ENCODE data around the gene SYNDIG1.

Gene SYNDIG1

DNA sequence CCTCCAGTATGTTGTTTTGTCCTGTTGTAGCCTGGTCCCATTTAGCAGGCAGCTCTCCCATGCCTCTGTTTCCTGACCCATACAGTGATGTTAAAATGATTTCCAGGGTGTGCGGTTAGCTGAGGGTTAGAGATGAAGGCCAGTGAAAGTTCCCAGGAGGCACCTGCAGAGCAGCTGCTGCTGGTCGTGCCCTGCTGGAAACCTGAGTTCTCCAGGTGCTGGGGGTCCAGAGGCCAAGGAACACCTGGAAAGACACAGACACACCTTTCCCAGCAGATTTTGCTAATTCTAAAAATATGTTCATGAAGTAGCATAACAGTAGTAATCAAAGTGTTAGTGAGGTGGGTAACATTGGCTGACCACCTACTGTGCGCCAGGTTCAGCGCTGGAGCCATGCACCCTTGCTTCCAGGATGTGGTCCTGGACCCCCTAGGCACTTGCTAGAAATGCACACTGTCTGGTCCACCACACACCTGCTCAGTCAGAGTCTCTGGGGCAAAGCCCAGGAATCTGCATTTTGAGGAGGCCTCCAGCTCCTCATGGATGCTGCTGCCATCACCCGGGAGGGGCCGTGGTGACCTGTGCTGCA is 118.7 kb downstream of the SYNDIG1 start:
- DNase-seq, result no peak

DNA sequence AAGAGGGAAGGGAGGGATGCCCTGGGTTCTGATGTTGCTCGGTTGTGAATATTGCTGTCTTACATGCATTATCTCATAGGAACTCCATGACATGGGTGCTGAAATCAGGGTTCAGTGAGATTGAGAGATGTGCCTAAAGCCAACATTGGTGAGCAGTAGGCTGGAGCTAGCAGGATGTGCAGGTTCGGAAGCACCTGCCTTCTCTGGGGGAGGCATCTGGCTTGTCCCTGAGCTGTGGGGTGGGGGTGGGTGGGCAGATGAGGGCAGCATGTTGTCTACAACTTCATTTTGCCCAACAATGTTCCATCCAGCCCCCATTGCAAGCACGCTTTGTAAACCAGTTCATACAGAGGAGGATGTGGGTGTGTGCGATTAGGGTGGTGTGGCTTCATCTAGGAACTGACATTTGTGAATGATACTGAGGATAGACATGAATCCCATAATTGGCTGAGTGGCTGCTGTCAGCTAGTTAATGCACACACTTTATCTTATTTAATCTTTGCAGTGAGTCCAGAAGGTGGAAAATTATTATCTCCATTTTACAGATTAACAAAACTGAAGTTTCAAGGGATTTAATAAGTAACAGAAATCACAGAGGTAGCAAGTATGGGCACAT is 119.4 kb downstream of the SYNDIG1 start:
- no peak for DNase-seq

DNA sequence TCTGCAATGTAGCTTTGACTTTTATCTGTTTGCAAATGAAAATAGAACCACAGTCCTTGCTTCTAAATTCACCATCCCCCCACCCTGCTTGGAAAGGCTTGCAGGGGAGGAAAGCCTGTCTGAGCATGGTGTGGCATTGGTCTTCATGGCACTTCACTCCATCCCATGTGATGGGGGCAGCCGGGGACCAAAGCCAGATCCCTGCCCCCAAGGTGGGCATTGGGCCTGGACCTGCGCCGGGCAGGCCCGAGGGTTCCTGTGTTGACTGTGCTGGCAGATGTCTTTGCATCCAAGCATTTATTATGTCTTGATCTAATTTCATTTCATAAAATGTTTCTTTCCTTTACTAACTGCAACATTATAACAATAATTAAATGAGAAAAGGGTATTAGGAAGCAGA is 120.0 kb downstream of the SYNDIG1 start:
- no peak for DNase-seq

DNA sequence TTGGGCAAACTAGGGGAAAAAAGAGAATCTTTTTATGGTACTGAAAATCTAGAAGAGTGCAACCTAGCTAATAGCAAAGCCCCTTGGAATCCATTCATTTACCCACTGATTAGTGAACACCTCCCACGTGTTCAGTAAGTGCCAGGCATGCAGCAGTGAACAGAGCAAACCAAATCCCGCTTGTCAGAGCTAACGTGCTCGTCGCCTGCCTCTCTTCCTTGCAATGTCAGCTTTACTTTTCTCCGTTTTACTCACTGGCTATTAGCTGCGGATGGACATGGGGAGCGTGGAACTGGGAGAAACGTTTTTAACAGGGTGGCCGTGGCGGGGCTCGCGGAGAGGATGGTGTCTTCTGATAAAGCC is 120.4 kb downstream of the SYNDIG1 start:
- no peak for DNase-seq

DNA sequence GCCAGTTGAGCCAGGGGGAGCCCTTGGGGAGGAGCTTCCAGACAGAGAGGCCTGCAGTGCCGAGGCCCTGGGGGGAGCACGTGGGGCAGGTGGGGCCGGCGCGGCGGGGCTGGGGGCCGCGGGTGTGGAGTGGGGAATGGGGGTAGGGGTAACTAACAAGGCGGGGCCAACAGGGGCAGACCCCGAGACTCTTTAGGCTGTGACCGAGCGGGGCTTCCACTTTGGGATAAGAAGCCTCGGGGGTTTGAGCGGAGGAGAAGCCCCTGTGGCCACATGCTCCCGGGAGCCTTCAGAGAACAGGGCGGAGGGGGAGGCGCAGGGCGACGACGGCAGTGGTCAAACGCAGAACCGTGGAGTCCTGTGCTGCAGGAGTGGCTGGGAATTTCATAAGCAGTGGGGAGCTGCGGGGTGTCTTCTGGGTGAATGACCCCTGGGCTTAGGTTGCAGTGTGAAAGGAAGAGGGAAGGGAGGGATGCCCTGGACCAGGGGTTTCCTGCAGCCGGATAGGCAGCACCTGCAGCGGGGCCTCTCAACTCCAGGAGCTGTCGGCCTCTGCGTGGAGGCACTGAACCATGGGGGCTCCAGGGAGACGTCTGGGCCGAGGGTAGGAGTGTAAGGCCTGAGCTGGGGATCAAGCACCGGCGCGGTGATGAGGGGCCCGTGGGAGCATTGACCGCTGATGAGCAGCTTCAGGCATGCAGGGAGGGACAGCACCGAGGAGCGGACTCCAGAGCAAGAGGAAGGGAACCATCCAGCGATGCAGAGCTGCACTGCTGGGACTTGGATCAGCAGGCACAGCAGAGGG is 121.0 kb downstream of the SYNDIG1 start:
- DNase-seq, result no peak

DNA sequence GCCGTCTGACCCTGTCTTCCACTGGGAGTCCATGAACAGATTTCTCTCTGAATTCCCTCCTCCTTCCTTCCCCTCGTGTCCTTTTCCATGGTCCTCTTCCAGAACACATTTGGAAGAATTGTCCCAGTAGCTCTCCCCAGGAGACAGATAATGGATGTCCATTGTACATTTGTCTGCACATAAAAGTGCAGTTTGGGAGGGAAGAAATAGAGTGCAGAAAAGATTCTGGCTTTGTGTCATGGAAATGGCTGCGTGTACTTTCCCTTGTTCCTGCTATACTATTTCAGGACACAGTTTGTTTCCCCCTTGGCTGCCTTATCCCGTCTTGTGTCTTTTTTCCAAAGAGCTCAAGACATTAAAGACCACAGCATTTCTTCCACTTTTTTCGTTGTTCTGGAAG is 127.6 kb downstream of the SYNDIG1 start:
- DNase-seq, result no peak

DNA sequence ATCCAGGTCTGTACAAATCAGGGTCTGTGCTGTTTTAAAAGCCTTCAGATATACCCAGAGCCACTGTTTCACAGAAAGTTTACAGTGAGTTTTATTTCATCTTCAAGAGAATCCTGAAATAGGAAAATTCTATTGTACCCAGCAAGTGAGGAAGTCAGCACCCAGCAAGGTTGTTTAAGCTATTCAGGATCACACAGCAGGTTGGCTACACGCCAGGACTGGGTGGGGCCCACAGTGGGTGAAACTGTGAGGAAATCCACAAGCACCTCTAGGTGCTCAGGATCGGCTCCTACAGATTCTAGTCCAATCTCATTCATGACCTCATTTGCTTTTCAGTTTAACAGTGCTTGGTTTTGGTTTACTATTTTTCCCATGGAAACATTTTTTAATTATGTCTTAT is 128.9 kb downstream of the SYNDIG1 start:
- no peak for DNase-seq

DNA sequence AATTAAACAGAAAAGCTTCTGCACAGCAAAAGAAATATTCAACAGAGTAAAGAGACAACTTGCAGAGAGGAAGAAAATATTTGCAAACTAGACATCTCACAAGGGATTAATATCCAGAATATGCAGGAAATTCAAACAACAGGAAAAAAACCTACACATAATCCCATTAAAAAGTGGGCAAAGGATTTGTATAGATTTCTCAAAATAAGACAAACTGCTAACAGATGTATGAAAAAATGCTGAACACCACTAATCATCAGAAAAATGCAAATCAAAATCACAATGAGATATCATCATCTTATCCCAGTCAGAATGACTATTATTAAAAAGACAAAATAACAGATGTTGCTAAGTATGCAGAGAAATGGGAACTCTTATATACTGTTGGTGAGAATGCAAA is 129.6 kb downstream of the SYNDIG1 start:
- DNase-seq, result no peak

DNA sequence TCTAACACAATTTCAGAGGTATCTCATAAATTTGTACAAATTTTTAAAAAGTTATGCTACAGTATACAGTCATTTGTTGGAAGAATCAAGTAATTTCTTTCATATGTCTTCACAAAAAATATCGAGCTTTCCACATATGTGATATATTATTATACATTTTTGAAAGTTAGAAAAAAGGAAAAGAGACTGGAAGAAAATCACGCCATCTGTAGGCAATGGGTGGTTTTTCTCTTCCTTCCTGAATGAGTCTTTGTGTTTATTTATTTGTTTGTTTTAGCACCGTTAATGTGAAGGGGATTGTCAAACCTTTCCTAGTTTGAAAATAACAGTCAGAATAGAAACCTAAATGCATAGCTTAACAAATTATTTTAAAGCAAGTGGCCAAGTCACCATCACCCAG is 130.6 kb downstream of the SYNDIG1 start:
- DNase-seq, result no peak

DNA sequence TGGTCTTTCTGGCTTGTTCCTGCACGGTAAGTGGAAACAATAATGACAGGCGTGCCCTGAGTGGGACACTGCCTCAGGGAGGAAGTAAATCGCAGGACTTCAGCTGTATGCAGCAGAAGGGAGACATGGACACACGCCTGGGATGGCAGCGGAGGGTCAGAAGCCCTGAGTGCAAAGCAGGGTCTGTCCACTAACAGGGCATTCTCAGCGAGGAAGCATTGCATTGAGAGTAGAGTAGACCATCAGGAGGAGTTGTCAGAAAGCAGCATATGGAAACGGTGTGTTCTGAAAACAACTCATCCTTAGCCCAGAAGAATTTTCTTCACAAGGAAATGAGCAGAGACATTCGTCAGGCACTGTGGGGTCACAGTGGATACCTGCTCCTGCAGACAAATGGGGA is 134.0 kb downstream of the SYNDIG1 start:
- no peak for DNase-seq

DNA sequence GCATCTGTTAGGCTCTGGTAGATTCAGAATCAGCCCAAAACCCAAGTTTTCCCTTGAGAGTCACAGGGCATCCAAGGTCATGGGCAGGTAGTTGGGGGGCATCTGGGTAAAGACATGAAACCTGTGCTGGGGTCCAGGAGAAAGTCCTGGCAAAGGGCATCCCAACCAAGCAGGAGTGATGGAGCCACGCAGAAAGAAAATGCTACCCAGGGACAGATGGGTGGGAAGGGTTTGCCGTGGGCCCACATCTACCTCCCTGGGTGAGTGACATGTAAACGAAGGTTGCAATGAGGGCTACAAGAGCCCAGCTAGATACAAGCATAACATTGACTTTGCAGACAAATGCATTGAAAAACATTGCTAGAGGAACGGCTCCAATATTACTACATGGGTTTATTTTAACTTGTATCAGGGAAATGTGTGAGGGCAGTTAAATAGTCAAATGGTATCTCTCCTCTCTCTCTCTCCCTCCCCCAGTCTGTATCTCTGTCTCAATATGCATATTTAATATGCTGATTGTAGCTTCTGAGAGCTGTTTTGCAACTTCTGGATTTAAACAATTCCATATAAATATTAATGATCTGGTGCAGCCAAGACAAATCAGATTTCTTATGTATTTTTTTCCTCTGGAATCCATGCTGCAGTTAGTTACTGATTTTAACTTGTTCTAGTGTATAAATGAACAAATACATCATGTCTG is 135.7 kb downstream of the SYNDIG1 start:
- DNase-seq, result no peak

DNA sequence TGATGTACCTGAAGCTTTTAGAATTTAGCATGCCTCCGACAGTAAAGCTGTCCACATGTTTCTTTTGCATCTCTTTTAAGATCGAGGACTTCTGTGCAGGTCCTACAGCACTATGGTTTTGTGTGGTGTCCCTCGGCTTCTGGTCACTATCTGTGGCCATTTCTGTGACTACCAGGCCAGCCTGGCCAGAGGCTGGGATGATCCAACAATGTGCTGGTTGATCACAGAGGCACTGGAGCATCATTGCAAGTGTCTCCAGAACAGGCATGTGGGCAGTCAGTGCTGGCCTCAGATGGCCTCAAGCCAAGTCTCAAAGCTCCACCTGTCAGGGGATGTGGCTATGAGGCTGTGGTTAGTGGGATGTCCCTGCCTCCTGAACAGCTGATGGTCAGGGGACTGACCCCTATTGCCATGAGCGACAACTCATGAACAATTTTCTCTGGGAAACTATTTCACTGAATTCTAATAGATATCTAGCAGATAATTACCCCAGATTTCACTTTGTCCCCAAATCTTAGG is 136.6 kb downstream of the SYNDIG1 start:
- peak in 1 of 14 donors; percentile 45 for DNase-seq

DNA sequence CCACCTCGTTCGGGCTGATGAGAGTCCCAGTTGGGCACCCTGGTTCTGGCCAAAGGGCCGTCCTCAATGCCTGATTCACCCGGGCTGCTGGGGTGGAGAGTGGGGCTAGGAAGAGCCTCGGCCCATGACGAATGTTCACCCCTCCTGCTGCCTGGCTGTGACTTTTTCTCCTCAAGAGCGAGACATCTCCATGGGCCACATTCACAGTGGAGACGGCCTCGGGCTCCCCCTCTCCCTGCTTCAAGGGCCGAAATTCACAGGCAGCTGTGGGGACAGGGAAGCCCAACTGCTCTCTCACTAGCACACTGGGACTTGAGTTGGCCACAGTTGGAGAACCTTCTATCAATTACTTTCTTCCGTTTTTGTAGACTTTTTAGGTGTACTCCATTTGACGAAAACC is 138.0 kb downstream of the SYNDIG1 start:
- DNase-seq, result no peak

DNA sequence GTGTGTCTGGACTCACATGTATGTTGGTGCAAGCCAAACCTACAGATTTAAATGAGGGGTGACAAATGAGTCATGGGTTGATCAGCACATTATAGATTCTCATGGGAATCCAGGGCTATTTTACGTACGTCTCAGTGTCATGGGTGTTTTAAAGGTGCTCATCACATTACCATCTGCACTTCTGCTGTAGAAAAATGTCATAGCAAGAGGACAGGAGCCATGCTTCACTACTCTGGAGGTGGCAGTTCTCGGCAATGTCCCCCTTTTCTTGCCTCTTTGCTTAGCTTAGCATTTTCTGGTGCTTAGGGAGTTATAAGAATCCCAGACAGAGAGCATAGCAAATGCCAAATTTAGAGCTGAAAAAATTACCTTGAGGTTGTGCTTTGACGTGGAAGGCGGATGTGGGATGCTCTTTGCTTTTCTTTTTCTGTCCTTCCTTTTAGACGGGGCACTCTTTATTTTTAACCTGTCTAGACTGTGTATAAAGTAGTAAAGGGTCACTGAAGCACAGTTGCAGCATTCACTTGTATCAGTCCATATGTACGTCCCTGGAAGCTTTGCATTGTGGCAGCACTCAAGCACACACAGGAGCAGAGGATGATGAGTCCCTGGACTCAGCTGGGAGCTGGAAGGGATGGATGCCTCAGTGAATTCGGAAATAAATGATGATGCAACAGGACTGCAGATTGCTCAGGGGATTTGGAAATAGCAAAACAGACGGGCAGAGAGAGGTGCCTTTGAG is 139.7 kb downstream of the SYNDIG1 start:
- no peak for DNase-seq

DNA sequence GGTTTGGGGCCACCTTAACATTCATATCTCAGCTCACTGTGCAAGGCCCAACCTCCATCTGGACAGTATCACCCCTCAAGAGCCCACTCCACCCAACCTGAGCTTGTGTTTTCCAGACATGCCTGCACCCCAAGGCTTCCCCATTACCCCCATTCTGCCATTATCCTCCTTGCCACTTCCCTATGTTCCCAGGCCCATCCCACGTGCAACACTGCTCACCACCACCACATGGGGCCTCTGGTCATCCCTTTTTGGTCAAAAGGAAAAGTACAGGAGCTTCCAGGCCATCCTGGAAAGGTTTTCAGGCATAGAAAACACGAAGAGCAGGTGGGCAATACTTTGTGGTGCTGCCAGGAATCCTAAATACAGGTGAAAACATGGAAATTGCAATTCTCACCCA is 140.3 kb downstream of the SYNDIG1 start:
- no peak for DNase-seq

DNA sequence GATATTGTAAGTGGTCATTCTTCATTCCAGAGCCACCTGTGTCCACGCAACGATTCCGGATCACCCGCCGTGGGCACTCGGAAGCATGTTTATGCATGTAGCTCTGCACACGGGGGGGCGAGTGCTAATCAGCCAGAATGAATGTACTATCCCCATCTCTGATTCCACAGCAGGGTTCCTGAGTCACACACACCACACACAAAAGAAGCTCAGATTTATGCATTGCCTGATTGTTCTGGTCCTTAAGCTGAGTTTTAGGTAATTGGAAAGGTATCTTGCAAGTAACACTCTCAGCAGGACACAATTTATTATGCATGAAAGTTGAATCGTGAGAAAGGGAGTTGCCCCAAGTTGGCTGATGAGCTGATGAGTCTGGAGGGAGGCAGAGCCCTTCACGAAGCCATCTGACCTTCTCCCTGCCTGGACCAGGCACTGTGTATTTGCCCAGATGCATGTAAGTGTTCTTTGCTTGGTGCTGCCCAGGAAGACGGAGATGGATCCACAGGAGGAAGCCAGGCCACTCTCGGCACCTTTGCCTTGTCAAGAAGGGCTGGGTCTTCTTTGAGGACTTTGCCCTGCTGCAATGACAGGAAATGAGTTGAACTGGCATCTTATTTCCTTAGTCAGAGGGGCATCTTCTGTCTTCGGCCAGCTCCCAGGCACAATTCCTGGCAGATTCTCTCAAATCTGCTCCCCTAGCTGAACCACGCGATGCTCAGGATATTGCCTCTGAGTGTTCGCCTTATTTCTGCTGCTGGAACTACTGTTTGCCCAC is 141.1 kb downstream of the SYNDIG1 start:
- no peak for DNase-seq

DNA sequence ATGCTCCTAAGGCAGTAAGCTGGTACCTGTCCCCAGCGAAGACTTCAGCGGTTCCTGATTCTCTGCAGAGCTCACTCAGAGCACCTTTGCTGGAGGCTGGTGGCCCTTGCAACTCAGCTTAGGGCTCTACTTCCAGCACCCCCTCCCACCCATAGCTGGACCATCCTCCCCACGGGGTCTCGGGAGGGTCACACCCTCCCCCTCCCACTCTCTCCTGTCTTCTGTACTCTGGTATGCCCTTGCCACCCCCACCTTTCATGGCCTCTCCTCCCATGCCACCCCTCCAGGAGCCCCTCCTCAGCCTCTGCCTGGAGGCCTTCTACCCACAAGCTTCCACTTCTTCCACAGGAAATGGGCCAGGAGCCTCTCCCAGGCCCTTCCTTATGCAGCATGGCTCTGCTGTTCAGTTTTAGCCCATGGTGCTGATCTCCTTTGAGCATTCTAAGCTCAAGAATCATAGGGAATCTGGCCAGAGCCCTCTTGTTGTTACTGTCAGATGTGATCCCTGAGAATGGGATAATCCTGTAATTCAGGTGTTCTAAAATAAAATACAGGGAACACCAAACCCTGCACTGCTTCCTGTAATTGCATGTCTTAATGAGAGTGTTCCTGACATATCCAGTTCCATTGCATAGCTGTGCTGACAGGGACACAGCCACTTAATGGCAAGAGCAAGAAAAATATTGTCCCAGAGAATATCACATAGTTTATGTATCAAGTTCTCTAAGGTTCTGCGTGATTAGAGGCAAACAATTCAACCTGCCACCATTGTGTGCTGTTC is 142.1 kb downstream of the SYNDIG1 start:
- no peak for DNase-seq

DNA sequence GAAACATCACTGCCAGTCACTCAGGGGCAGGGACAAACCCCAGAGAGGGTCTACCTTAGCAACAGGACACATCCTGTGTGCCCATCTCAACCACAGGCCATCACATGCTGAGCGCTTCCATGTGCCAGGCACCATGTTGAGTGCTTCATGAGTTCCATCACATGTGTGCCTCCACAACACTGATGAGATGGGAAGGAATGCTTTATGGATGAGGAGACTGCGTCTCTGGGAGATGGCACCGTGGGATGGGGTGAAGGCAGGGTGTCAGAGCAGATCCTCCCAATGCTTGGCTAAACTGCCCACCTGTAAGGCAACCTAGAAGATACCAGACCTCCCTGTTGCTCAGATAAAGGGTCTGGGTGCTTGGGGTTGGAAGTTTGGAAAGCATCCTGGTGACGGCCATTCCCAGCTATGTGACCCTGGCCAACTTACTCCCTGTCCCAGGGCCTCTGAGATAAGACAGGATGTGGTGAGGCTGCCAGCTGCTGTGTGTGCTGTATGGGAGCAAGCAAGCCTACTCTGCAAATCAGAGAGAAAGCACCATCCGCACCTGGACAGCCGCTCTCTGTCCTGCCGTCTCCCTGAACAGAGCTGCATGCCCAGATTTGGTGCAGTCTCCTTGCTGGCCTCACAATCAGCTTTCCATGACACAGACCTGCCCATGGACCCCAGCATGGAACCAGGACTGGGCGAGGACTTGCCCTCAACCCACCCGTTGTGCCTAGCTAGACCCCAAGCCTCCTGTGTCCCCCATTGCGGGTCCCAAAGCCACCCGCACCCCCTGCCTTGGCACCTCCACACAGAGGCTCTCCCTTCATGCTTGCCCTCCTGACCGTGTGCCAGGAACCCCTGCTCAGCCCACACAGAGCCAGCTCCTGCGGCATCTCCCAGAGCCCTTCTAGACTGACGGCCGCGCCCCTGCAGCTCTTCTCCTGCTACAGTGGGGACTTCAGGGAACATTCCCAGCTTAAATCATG is 143.7 kb downstream of the SYNDIG1 start:
- DNase-seq, result no peak

DNA sequence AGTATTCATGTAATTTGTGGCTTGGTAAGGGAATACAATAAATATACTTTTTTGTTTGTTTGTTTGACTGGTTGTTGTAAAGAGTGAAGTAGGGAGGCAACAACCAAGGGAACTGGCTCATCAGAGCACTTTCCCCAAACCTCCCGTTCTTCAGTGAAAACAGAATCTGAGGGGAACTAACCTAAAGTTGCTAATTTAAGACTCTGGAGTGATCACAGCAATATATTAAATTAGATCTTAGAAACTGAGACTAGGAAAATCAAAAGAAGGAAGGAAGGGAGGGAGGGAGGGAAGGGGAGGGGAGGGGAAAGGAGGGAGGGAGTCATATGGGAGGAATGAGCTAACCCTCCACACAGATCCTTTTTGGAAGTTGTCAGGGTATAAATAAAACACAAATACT is 144.9 kb downstream of the SYNDIG1 start:
- DNase-seq, result no peak

DNA sequence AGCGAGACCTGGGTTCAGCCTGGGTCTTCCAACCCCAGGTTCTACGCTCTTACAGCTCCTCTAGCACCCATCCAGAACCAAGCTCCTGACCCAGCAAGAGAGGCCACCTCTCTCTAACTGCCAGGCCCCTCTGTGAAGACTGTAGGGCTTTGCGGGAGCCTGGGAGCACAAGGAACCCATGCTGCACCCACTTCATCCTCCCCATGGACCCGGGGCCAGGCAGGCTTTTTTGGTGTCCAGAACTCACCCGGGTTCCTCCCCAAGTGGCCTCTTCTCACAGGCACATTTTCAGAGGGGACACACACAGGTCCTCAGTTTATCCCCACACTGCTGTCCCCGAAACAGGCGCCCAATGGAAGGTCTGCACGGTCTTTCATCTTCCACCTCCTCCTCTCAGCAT is 145.9 kb downstream of the SYNDIG1 start:
- DNase-seq, result no peak

All from C1 segment of cervical spinal cord (tissue), 14 donors.